Activated naive CD4-positive, alpha-beta T cell treated with anti-CD3 and anti-CD28 coated beads, Interleukin-2, amount 50 U/mL, for 16 hours (primary cell): ENCODE results near the gene KLHL36.
"Not testable (repeated sequence)": the region's sequence is repeated elsewhere in the genome, so short reads cannot be mapped to it uniquely, and the experiment has no call there.

Experiments
- DNase-seq: peaks from one replicate; pipeline ENCODE4 v3.0.0-alpha.2; 2020

The KLHL36 gene

GRCh38 chr16:84673561-84673960, 25.2 kb downstream of the KLHL36 start:
- no peak for DNase-seq

GRCh38 chr16:84675423-84675822, 27.1 kb downstream of the KLHL36 start:
- DNase-seq: no peak

GRCh38 chr16:84675884-84676283, 27.6 kb downstream of the KLHL36 start:
- DNase-seq: no peak

GRCh38 chr16:84677017-84677803, 28.9 kb downstream of the KLHL36 start:
- no peak for DNase-seq

- no peak for DNase-seq
Measured at GRCh38 chr16:84677849-84678248, 29.5 kb downstream of the KLHL36 start.

- DNase-seq: no peak
Measured at GRCh38 chr16:84678541-84678940, 30.2 kb downstream of the KLHL36 start.

GRCh38 chr16:84680165-84680842, 32.0 kb downstream of the KLHL36 start:
- DNase-seq: no peak

- DNase-seq: no peak
Measured at GRCh38 chr16:84680843-84681629, 32.7 kb downstream of the KLHL36 start.

- no peak for DNase-seq
Measured at GRCh38 chr16:84683691-84684591, 35.6 kb downstream of the KLHL36 start.

- DNase-seq: no peak
Measured at GRCh38 chr16:84684592-84684965, 36.3 kb downstream of the KLHL36 start.

GRCh38 chr16:84685210-84685609, 36.9 kb downstream of the KLHL36 start:
- no peak for DNase-seq

- DNase-seq: no peak
Measured at GRCh38 chr16:84686707-84687298, 38.5 kb downstream of the KLHL36 start.

GRCh38 chr16:84687715-84688114, 39.4 kb downstream of the KLHL36 start:
- no peak for DNase-seq

GRCh38 chr16:84688163-84688562, 39.9 kb downstream of the KLHL36 start:
- not testable (repeated sequence) for DNase-seq

- no peak for DNase-seq
Measured at GRCh38 chr16:84689111-84689510, 40.8 kb downstream of the KLHL36 start.

- no peak for DNase-seq
Measured at GRCh38 chr16:84690088-84690819, 41.9 kb downstream of the KLHL36 start.

GRCh38 chr16:84692451-84693214, 44.3 kb downstream of the KLHL36 start:
- no peak for DNase-seq

- DNase-seq: not testable (repeated sequence)
Measured at GRCh38 chr16:84693869-84694268, 45.6 kb downstream of the KLHL36 start.

GRCh38 chr16:84694980-84695379, 46.7 kb downstream of the KLHL36 start:
- DNase-seq: no peak

- no peak for DNase-seq
Measured at GRCh38 chr16:84699147-84699711, 50.9 kb downstream of the KLHL36 start.
